Heart left ventricle (tissue), 16 donors: ENCODE data around the gene COMMD1. TPM values are rescaled to one million over a fixed set of nuclear protein-coding genes. Genes with fewer than 3 reads are reported as not detected.

Experiments
- ATAC-seq, 4 donors: fragments of 200-7000 bp; cut with Tn5 transposase; one replicate each; pipeline ENCODE4 v1.9.1; 2020 to 2022; ENCODE audit warnings: moderate library complexity in 4 of 4, mild to moderate bottlenecking in 3 of 4, moderate number of reproducible peaks in 1 of 4
- DNase-seq, 5 donors: peaks; one replicate each; pipeline ENCODE4 v3.0.0-alpha.2; 2020
- H3K27ac ChIP-seq, 12 donors: fragments of 200-600 bp; sonication (generic) in 4 of 12; one replicate each; pipeline versions ENCODE4 v1.5.0 to v1.8.0; 2016 to 2022; ENCODE audit warnings: mild to moderate bottlenecking in 2 of 12
- H3K27me3 ChIP-seq, 9 donors: fragments of 200-600 bp; sonication (generic) in 2 of 9; one replicate each; pipeline versions ENCODE4 v1.5.1 to v1.8.0; 2016 to 2022; ENCODE audit warnings: mild to moderate bottlenecking in 3 of 9
- H3K36me3 ChIP-seq, 9 donors: fragments of 200-600 bp; sonication (generic) in 2 of 9; one replicate each; pipeline versions ENCODE4 v1.5.0 to v1.8.0; 2018 to 2022; ENCODE audit warnings: mild to moderate bottlenecking in 2 of 9
- H3K4me1 ChIP-seq, 12 donors: fragments of 200-600 bp; sonication (generic) in 4 of 12; one replicate each; pipeline versions ENCODE4 v1.5.0 to v1.8.0; 2016 to 2022; ENCODE audit warnings: mild to moderate bottlenecking in 3 of 12
- H3K4me3 ChIP-seq, 12 donors: fragments of 200-600 bp; sonication (generic) in 4 of 12; one replicate each; pipeline versions ENCODE4 v1.5.0 to v1.8.0; 2017 to 2022; ENCODE audit warnings: mild to moderate bottlenecking in 9 of 12, moderate library complexity in 4 of 12
- H3K9me3 ChIP-seq, 12 donors: fragments of 200-600 bp; sonication (generic) in 4 of 12; one replicate each; pipeline versions ENCODE4 v1.5.0 to v1.8.0; 2016 to 2022; ENCODE audit warnings: mild to moderate bottlenecking in 1 of 12
- POLR2A ChIP-seq, 2 donors: fragments of 450-650 bp; IDR thresholded peaks; one replicate each; pipeline ENCODE4 v1.6.1; 2017; ENCODE audit warnings: antibody characterized with exemption in 2 of 2, mild to moderate bottlenecking in 2 of 2, moderate library complexity in 2 of 2
- WGBS, 4 donors: extraction: QIAGEN DNeasy Blood & Tissue Kit in 2 of 4; methylation state at CpG; one replicate each; pipeline versions ENCODE4 v1.1.5 to v1.1.7; 2013 to 2018; 5-methylcytosine and 5-hydroxymethylcytosine counted together
- intact Hi-C, 10 donors: fragments of 100-400 bp; cut with DNase I; formaldehyde crosslinking; loops; one replicate each; pipeline versions ENCODE4 v1.11.1 to v1.14.2; 2022
- polyA plus RNA-seq, 2 donors: library from polyadenylated mRNA; stranded (reverse); fragments of 200-250 nt; gene quantifications; one replicate each; pipeline ENCODE4 v1.2.3, GENCODE V29; 2013
- total RNA-seq, 9 donors: library from RNA; depleted of rRNA in 2 of 9; stranded (reverse); fragments of >200 nt in 2 of 9; fragmentation: NEBNext Ultra II Directional in 3 of 9; extraction: Animal tissue kit (Norgen Biotek cat#: 25700) in 3 of 9; gene quantifications; one replicate each; pipeline versions ENCODE4 v1.1.0 to v1.2.4, GENCODE V29; 2016 to 2023
- TF ChIP-seq, protein P1 (sequence below), 12 donors: fragments of 200-600 bp; sonication (generic) in 4 of 12; IDR thresholded peaks; one replicate each; pipeline versions ENCODE4 v1.5.0 to v1.8.0; 2018 to 2022; ENCODE audit warnings: antibody characterized with exemption in 12 of 12, mild to moderate bottlenecking in 5 of 12
- donor health status: ischemic (EF 13 %, LVEDD 7.1; RV severe dilation, severe dysfunction).
- donor health status: healthy with polysubstance abuse.
- donor health status: DM: no; HTN: yes; CAD: no.
- donor health status: DM: no; HTN: no; CAD: no.
- donor health status: ischemic (EF 25% LVEDD 6.9; RV normal size, moderate dysfunction).
- donor health status: ischemic (EF 25% LVEDD 5.7; RV mildly dilated, moderate dysfunction).
- donor health status: healthy.
- donor health status: DM: yes; HTN: yes; CAD: no.
- donor health status: ischemic (EF 35%, LVEDD 5.7; RV mildly dilated, moderate dysfunction).
- donor health status: nonischemic (EF 11% LVEDD 7.7; RV severe dilation, severe dysfunction).
- donor health status: DM: yes; HTN: yes; CAD: no.
- donor health status: PGD.
- donor health status: ischemic (EF 29% LVEDD 5.4; RV normal size, mild dysfunction).
- donor health status: nonischemic (EF 23%, LVEDD 6.1; RV moderate dilation, normal function).

The COMMD1 gene
- total and polyA plus RNA-seq, 11 donors: 50.1 to 99.5 (median 69.3) TPM

DNA sequence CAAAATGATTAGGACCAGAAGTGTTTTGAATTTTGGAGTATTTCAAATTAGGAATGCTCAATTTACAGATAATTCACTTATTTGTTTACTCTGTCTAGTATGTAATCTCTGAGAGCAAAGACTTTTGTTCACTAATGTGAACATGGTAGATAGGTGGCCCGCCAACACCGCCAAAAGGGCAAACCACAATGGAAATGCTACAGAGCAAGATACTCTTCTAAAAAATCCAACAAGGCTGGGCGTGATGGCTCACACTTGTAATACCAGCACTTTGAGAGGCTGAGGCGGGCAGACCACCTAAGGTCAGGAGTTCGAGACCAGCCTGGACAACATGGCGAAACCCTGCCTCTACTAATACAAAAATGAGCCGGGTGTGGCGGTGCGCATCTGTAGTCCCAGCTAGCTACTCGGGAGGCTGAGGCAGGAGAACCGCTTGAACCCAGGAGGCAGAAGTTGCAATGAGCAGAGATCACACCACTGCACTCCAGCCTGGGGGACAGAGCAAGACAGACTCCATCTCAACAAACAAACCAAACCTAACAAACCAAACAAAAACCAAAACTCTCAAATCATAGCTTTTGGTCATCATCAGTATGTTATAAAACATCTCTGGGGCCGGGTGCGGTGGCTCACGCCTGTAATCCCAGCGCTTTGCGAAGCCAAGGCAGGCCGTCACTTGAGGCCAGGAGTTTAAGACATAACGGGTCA lies 19.4 kb upstream of the COMMD1 start:
- H3K4me3 ChIP-seq: peak overlapping the region in 1 of 12 donors; percentile 92
- intact Hi-C loops: loop anchor here in 1 of 10 donors (10.0 kb wide), 1 partner anchor 381 kb away; no protein-coding TSS in a partner anchor

GRCh38 chr2:61887717-61888266 lies 17.7 kb upstream of the COMMD1 start:
- Histone ChIP-seq H3K4me1 (peaks cover 4 to 25% (median 14%) of the 10 kb centered on the region in 12 donors), H3K36me3 (peaks cover 0 to 38% (median 25%) of the 10 kb centered on the region in 9 donors), H3K9me3 (no peaks in the 10 kb centered on the region), H3K27ac (peak overlapping the region; percentile 85 to 99 (median 96)), H3K4me3 (peak overlapping the region; percentile 53 to 95 (median 84)), H3K27me3 (no peaks in the 10 kb centered on the region)
- ATAC-seq (peak in 2 of 4 donors; percentile 11 to 12), DNase-seq (no peak)
- intact Hi-C loops: loop anchor here in 2 of 10 donors (1.0 to 10.0 kb wide), 2 partner anchors 33 to 383 kb away; partner anchors contain the start of gene FAM161A (in 1 of the 2)
- 0 to 1% (median 1%) methylated on average over 18 of the region's 18 CpGs for WGBS, 4 donors
- TF ChIP-seq POLR2A (IDR thresholded peaks at IDR 0.05): no peak
- TF ChIP-seq, protein P1, sequence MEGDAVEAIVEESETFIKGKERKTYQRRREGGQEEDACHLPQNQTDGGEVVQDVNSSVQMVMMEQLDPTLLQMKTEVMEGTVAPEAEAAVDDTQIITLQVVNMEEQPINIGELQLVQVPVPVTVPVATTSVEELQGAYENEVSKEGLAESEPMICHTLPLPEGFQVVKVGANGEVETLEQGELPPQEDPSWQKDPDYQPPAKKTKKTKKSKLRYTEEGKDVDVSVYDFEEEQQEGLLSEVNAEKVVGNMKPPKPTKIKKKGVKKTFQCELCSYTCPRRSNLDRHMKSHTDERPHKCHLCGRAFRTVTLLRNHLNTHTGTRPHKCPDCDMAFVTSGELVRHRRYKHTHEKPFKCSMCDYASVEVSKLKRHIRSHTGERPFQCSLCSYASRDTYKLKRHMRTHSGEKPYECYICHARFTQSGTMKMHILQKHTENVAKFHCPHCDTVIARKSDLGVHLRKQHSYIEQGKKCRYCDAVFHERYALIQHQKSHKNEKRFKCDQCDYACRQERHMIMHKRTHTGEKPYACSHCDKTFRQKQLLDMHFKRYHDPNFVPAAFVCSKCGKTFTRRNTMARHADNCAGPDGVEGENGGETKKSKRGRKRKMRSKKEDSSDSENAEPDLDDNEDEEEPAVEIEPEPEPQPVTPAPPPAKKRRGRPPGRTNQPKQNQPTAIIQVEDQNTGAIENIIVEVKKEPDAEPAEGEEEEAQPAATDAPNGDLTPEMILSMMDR (IDR thresholded peaks at IDR 0.05): no peak

More for the DNA sequence above, 19.4 kb upstream of the COMMD1 start:
- TF ChIP-seq, protein P1 (IDR thresholded peaks at IDR 0.05): no peak
- TF ChIP-seq POLR2A (IDR thresholded peaks at IDR 0.05): no peak
- H3K9me3 ChIP-seq: no peaks in the 10 kb centered on the region
- no peaks in the 10 kb centered on the region for H3K27me3 ChIP-seq
- H3K36me3 ChIP-seq: peaks cover 0 to 55% (median 42%) of the 10 kb centered on the region in 9 donors
- ATAC-seq (no peak), DNase-seq (no peak)
- H3K4me1 ChIP-seq: peaks cover 4 to 25% (median 14%) of the 10 kb centered on the region in 12 donors
- WGBS, 4 donors: 90 to 91% (median 90%) methylated on average over 14 to 18 of the region's 18 CpGs
- no peak overlapping the region for H3K27ac ChIP-seq

DNA sequence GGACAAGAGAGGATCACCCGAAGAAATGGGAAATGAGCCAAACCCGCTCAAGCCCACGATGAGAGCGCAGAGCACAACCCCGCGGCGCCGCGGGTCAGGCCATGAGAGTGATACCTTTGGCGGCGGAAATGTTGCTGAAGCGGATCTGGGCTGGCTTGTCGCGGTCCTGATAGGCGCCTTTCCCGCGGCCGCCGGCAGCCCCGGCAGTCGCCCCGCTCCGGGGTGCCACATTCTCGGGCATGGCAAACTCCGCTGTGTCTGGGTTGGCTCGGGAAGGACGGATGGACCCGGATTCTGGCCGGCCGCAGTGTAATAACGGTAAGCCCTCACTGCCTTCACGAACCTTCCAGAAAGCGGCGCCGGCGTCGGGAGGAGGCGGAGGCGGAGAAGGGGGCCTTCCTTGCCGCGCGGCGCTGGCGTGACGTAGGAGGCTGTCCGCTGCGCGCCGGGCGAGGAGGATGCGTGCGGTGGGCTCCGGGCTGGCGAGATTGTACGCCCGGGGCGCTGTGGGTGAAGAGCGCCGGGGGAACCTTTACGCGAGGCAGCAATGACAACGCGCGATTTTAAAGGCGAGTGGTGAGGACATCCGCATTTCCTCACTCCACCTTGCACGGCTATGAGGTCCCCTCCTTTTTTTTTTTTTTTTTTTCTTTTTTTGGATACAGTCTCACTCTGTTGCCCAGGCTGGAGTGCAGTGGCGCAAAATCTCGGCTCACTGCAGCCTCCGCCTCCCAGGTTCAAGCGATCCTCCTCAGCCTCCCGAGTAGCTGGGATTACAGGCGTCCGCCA lies 17.0 kb upstream of the COMMD1 start, which contains the start of gene CCT4:
TSS of gene CCT4 (minus strand) at position 390 of the 789 bp plus-strand sequence. CDS start at position 241, 149 bp downstream.
- Histone ChIP-seq H3K27me3 (no peaks in the 10 kb centered on the region), H3K4me3 (peak within 1 kb of the TSS; percentile 53 to 95 (median 84)), H3K36me3 (peaks cover 0 to 31% (median 18%) of the 10 kb centered on the region in 9 donors), H3K9me3 (no peaks in the 10 kb centered on the region), H3K4me1 (peaks cover 4 to 25% (median 14%) of the 10 kb centered on the region in 12 donors), H3K27ac (peak within 1 kb of the TSS; percentile 85 to 99 (median 96))
- 1 to 3% (median 1%) methylated on average over 39 to 74 of the region's 74 CpGs for WGBS, 4 donors
- DNase-seq (peak; percentile 87 to 95 (median 91)), ATAC-seq (peak; percentile 78 to 93 (median 90))
- intact Hi-C loops: loop anchor here in 2 of 10 donors (1.0 to 10.0 kb wide), 2 partner anchors 34 to 384 kb away; partner anchors contain the start of gene FAM161A (in 1 of the 2)
- peak in 1 of 2 donors; percentile 82 for TF ChIP-seq POLR2A (IDR thresholded peaks at IDR 0.05)
- TF ChIP-seq, protein P1 (IDR thresholded peaks at IDR 0.05): peak in 1 of 12 donors; percentile 8
